Fibroblast of peridontal ligament (primary cell): Measurements from ENCODE around the gene TMEM120B.
"Not testable (repeated sequence)": the region's sequence is repeated elsewhere in the genome, so short reads cannot be mapped to it uniquely, and the experiment has no call there.

Source experiments
- DNase-seq: peaks from one replicate; pipeline ENCODE4 v3.0.0-alpha.2; 2010; ENCODE audit errors: extremely low read depth

Gene TMEM120B

GRCh38 chr12:121709064-121709424, 3.5 kb upstream of the TMEM120B start:
- DNase-seq, result not testable (repeated sequence)

DNA sequence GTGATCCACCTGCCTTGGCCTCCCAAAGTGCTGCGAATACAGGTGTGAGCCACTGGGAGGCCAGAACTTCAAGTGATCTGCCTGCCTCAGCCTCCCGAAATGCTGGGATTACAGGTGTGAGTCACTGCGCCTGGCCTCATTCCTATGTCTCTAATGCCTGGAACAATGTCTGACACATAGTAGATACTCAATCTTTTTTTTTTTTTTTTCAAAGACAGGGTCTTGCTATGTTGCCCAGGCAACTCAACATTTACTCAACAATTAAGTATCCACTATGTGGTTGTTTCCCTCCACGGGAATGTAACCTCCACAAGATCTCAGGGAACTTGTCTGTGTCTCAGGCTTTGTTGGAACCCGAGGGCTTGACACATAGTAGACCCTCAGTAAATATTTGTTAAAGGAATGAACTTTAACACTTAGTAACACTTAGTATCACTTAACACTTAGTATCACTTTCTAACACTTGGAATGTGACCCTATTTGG, 3.0 kb upstream of the TMEM120B start:
- peak; percentile 54 for DNase-seq

- no peak for DNase-seq
These were observed 977 bp upstream of the TMEM120B start for GRCh38 chr12:121711361-121712189.

- peak; percentile 34 for DNase-seq
These were observed 427 bp upstream of the TMEM120B start for GRCh38 chr12:121712190-121712460.

DNA sequence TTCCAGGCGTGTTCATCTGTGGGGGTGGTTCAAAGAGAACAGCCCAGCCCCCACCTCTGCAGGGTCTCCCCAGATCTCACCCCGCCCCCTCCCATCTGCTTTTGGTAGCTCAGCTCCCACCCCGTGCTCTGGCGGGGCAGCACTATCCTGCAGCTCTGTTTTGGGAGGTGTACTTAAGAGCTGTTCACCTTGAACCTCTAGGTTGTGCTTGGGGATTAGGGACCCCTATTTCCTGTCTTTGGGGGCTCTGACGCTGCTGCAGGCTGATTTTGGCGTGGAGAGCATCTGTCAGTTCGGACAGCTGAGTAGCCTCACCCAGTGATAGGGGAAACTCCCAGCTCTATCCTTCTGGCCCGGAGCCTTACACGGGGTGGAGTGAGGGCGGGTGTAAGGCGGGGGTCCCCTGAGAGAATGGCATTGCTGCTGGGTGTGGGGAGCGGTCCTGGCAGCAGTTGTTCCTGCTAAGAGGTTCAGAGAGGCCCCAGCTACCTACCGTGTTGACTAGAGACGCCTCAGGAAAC, 765 bp downstream of the TMEM120B start:
- peak; percentile 21 for DNase-seq

DNA sequence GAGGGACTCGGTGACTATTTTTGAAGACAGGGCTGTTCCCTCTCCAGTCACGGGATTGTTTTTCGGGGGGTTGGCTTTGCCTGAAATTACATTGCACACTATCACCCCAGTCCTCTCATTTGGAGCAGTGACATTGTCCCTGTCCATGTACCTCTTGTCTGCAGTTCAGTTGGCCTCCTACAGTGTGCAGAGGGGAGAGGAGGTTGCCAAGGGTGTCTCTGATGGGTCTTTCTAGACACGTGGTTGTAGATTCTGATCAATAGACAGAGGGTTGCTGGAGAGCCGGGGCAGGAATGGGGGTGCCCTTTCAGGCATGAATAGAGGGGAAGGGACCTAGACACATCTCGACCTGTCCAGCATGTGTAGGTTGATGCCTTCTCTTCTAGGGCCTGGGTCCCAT, 1.2 kb downstream of the TMEM120B start:
- no peak for DNase-seq

GRCh38 chr12:121715055-121715454, 2.5 kb downstream of the TMEM120B start:
- not testable (repeated sequence) for DNase-seq

DNA sequence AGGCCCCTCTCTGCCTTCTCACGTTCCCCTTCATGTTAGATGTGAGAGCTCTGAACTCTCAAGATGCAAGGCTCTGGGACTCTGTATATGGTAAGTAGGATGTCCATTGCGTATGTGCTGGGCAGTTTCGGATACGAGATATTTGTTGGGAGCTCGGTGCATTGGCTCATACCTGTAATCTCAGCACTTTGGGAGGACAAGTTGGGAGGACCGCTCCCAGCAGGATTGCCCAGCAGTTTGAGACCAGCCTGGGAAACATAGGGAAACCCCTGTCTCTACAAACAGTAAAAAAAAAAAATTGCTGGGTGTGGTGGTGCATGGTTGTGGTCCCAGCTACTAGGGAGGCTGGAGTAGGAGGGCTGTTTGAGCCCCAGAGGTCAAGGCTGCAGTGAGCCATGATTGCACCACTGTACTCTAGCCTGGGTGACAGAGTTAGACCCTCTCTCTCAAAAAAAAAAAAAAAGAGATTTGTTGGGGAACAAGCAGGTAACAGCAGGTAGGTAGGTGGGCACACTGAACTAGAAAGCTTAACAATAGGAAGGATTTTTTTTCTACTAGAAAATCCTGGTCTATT, 3.4 kb downstream of the TMEM120B start:
- no peak for DNase-seq

DNA sequence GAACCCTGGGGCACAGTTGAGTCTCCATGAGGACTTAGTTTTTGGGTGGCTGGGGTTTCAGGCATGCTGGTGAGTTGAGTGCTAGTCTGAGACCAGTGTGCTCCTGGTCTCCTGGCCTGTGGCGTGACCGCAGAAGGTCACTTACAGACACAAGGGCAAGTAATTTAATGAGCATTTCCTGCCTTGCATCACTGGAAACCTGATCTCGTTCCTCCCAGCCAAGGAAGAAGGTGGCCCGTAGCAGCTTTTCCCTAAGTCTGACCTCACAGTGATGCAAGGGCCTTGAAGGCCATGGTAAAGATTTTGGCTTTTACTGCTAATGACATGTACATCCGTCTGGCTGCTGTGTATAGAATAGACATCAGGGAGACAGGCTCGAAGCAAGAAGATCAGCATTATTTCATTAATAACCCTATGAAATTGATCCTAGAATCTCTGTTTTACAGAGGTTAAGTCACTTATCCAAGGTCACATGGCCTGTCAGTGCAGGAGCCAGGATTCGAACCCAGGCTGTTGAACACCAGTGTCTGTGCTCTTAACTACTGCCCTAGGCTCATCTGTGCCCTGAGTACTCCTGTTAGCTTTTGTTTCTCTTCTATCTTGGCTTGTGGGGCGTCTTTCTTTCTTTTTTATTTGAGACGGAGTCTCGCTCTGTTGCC, 4.6 kb downstream of the TMEM120B start:
- peak; percentile 89 for DNase-seq

DNA sequence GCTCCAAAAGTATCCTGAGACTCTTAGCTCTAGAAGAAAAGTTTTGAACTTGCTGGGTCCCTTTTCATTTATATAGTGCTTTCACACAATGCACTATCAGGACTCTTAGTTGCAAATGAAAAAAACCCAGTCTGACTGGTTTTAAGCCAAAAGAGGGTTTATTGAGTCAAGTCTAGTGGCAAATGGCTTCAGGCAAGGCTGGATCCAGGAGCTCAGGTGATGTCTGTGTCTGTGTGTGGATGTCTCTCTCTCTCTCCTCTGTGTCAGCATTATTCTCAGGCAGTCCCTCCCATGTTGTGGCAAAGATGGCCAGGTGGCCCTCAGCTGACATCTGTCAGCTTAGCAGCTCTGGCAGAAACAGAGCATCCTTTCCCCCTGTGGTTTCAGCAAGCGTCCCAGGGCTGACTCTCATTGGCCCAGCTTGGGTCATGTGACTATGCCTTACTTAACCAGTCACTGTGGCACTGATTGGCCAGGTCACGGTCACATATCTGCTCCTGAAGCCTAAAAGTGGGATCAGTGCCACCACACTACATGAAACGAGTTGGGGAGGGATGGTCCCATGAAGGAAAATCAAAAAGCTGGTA, 6.2 kb downstream of the TMEM120B start:
- DNase-seq, result no peak

GRCh38 chr12:121719926-121720414, 7.4 kb downstream of the TMEM120B start:
- DNase-seq, result peak; percentile 81

GRCh38 chr12:121720762-121721161, 8.2 kb downstream of the TMEM120B start:
- DNase-seq, result no peak

DNA sequence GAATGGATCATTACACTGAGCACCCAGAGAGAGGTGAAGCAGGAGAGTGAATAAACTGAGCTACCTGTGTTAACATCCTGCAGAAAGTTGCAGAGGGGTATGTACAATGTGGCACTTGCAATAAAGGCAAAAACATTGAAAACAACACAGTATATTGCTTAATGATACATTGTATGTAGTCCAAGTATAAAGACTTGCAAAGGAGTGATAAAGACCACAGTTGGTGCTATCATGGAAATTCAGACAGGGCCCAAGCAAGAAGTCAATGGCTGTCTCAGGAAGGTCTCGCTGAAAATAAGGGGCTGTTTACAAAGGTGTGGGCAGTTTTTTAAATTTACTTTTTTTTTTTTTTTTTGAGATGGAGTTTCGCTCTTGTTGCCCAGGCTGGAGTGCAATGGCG, 10.0 kb downstream of the TMEM120B start:
- DNase-seq, result no peak

DNA sequence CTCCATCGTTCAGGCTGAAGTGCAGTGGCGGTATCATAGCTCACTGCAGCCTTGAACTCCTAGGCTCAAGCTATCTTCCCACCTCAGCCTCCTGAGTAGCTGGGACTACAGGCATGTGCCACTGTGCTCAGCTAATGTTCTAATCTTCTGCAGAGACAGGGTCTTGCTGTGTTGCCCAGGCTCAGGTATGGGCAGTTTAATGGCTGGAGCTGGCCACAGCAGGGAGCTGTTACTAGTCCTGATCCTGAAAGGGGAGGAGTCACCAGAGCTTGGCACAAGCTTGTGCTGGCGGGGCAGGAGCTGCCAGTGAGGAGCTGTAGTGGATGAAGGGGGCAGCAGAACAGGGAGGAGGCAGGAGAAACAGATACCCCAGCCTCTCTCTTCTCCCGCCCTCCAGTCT, 10.6 kb downstream of the TMEM120B start:
- no peak for DNase-seq

DNA sequence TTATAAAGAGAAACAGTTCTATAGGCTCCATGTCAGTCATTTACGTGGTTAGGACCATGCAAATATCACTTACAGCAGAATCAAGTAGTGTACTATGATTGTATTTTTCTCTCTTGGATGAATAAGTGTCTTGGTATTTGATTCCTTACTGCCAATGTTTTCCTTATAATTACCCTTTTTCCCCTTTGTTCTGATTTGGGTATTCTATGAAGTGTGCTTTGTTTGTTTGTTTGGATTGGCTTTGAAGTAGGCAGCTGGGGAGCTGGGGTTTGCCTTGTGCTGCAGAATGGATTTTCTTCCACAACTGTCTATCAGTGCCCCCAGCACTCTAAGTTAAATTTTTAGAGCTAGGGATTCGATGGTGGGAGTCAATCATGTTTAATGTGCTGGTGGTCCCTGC, 12.4 kb downstream of the TMEM120B start:
- no peak for DNase-seq

DNA sequence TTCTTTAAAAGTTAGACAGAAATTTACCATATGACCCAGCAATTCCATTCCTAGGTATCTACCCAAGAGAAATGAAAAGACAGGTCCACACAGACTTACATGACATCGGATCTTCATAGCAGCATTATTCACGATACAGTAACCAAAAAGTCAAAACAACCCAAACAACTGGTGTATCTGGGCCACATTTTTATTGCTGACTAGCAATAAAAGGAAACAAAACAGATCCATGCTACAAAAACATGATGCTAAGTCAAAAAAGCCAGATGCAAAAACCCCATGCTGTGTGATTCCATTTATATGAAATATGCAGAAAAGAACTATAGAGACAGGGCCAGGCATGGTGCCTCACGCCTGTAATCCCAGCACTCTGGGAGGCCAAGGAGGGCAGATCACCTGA, 12.9 kb downstream of the TMEM120B start:
- no peak for DNase-seq

DNA sequence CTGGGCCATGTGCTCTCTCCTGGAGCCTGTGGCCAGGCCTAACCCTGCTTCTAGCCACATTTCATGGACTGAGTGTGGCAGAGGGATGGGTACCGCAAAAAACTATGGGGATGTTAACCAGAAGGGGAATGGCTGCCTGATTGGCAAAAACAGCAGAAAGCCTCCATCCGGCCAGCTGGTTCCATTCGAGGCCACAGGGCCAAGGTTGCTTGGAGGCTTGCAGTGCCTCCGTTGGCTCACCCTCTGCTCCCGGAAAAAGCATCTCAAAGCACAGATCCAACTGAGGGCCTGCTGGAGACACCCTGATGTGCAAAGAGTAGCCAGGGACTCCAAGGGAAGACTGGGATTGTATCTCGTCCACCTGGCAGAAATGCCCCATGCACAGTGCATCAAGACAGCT, 16.5 kb downstream of the TMEM120B start:
- no peak for DNase-seq

- no peak for DNase-seq
These were observed 18.9 kb downstream of the TMEM120B start for GRCh38 chr12:121731473-121731872.

- no peak for DNase-seq
These were observed 21.3 kb downstream of the TMEM120B start for GRCh38 chr12:121733849-121734248.

DNA sequence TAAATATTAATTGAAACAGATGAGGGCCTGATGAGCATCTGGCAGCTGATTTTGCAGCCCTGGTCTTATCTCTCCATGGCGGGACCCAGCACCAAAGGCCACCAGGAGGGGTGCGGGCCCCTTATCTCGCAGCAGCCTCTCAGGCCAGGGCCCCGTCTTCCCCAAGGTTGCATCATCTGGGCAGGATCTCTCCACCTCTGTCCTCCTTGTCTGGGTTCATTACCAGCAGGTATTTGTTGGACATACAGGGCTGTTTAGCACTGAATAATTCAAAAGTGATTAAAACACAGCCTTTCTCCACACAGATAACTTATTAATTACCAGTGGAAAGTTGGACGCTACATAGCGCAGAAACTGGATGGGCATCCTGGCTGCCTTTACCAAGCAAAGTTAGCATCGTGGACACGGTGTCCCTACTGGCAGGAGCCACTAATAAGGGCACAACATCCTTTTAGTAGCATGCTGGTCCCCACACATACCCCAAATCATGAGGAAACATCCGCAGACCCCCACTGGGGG, 25.8 kb downstream of the TMEM120B start:
- no peak for DNase-seq

GRCh38 chr12:121740847-121741246, 28.3 kb downstream of the TMEM120B start:
- no peak for DNase-seq

DNA sequence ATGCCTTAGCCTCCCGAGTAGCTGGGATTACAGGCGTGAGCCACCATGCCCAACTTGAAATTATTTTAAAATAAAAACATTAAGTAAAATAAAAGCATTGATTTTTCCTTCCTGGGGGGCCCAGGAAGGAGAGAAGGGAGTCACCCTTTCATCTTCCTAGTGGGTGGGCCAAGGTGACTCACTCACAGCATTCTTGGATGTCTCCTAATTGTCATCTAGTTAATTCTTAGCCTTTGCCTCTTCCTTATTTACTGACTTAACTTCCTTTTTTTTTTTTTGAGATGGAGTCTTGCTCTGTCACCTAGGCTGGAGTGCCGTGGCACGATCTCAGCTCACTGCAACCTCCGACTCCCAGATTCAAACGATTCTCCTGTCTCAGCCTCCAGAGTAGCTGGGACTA, 29.2 kb downstream of the TMEM120B start:
- DNase-seq, result no peak
